WTC11 (cell line): ENCODE results near the gene POU3F3.

Source experiments
- CTCF ChIP-seq: fragments of 200-600 bp; IDR thresholded peaks from 2 replicates; pipeline ENCODE4 v1.8.0; 2022; ENCODE audit warnings: antibody characterized with exemption
- ELF4 ChIP-seq: sonication (generic); formaldehyde crosslinking; IDR thresholded peaks from 2 replicates; pipeline ENCODE4 v1.8.1; 2022; ENCODE audit warnings: low read depth, mild to moderate bottlenecking, moderate library complexity, missing genetic modification reagents
- SMAD3 ChIP-seq: sonication (generic); formaldehyde crosslinking; IDR thresholded peaks from 2 replicates; pipeline ENCODE4 v1.8.0; 2022; ENCODE audit warnings: missing genetic modification reagents, mild to moderate bottlenecking, borderline replicate concordance
- TF ChIP-seq, protein P1 (sequence below): sonication (generic); formaldehyde crosslinking; IDR thresholded peaks from 2 replicates; pipeline ENCODE4 v1.8.1; 2022; ENCODE audit warnings: low read depth, missing genetic modification reagents, borderline replicate concordance

DNA sequence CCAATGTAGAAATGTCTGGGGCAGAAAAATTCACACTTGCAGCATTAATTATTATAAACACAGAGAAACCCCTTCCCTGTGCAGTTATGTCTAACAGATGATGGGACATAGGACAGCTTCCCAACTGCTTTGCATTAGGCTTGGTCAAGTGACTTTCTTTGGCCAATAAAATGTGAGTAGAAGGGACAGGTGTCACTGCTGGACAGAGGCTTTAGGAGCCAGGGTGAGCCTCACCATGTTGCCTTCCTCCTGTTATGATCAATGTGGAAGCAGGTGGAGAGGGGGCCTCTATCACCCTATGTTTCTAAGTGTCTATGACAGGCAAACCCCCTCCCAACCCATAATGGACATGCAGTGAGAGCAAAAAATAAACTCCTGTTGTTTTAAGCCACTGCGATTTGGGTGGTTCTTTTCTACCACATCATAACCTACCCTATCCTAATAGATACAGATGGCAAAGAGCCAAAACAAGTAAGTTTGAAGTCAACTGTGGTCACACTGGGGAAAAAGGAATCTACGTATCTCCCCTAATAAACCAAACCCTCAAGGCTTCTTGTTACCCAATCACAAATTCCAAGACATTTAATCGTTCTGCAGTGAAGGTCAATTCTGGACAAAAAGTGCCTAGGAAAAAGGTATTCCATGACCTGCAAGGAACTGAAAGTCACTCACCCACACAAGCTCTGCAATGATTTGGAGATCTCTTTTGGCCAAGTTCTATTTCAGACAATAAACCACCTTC lies 28.6 kb upstream of the POU3F3 start:
- TF ChIP-seq CTCF: no peak
- TF ChIP-seq, protein P1, sequence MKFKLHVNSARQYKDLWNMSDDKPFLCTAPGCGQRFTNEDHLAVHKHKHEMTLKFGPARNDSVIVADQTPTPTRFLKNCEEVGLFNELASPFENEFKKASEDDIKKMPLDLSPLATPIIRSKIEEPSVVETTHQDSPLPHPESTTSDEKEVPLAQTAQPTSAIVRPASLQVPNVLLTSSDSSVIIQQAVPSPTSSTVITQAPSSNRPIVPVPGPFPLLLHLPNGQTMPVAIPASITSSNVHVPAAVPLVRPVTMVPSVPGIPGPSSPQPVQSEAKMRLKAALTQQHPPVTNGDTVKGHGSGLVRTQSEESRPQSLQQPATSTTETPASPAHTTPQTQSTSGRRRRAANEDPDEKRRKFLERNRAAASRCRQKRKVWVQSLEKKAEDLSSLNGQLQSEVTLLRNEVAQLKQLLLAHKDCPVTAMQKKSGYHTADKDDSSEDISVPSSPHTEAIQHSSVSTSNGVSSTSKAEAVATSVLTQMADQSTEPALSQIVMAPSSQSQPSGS (CRISPR knock-in tag): no peak
- TF ChIP-seq ELF4: no peak
- TF ChIP-seq SMAD3 (CRISPR knock-in tag): no peak
